AG20443 (cell line): ENCODE data around the gene ZSWIM6.

Experiments
- DNase-seq: peaks from one replicate; pipeline ENCODE4 v3.0.0; 2012; ENCODE audit warnings: low spot score, mixed read lengths

ZSWIM6 gene

GRCh38 chr5:61482980-61483379, 150.9 kb downstream of the ZSWIM6 start:
- no peak for DNase-seq

- DNase-seq: no peak
Measured at GRCh38 chr5:61486476-61486875, 154.4 kb downstream of the ZSWIM6 start.

GRCh38 chr5:61489574-61489973, 157.5 kb downstream of the ZSWIM6 start:
- DNase-seq: no peak

GRCh38 chr5:61491861-61492260, 159.8 kb downstream of the ZSWIM6 start:
- DNase-seq: no peak

GRCh38 chr5:61493973-61494372, 161.9 kb downstream of the ZSWIM6 start:
- DNase-seq: no peak

GRCh38 chr5:61496446-61496845, 164.4 kb downstream of the ZSWIM6 start:
- no peak for DNase-seq

GRCh38 chr5:61496860-61497259, 164.8 kb downstream of the ZSWIM6 start:
- DNase-seq: peak; percentile 13

GRCh38 chr5:61498121-61498520, 166.1 kb downstream of the ZSWIM6 start:
- DNase-seq: no peak

GRCh38 chr5:61501971-61502370, 169.9 kb downstream of the ZSWIM6 start:
- no peak for DNase-seq

- no peak for DNase-seq
Measured at GRCh38 chr5:61504143-61504770, 172.2 kb downstream of the ZSWIM6 start.

GRCh38 chr5:61505281-61505680, 173.2 kb downstream of the ZSWIM6 start:
- no peak for DNase-seq

GRCh38 chr5:61507232-61507631, 175.2 kb downstream of the ZSWIM6 start:
- DNase-seq: no peak

GRCh38 chr5:61516946-61517345, 184.9 kb downstream of the ZSWIM6 start:
- no peak for DNase-seq

- DNase-seq: no peak
Measured at GRCh38 chr5:61519728-61520277, 187.7 kb downstream of the ZSWIM6 start.

- DNase-seq: no peak
Measured at GRCh38 chr5:61523073-61523472, 191.0 kb downstream of the ZSWIM6 start.

GRCh38 chr5:61523997-61524396, 191.9 kb downstream of the ZSWIM6 start:
- no peak for DNase-seq

GRCh38 chr5:61525512-61526206, 193.6 kb downstream of the ZSWIM6 start:
- DNase-seq: no peak

- no peak for DNase-seq
Measured at GRCh38 chr5:61526207-61526519, 194.1 kb downstream of the ZSWIM6 start.

GRCh38 chr5:61532983-61533382, 200.9 kb downstream of the ZSWIM6 start:
- no peak for DNase-seq

- no peak for DNase-seq
Measured at GRCh38 chr5:61534481-61535267, 202.6 kb downstream of the ZSWIM6 start.

GRCh38 chr5:61535828-61536227, 203.8 kb downstream of the ZSWIM6 start:
- DNase-seq: no peak

- no peak for DNase-seq
Measured at GRCh38 chr5:61536922-61537321, 204.9 kb downstream of the ZSWIM6 start.
